GM18873 (cell line): Measurements from ENCODE around the gene POMGNT2.
A peak's percentile ranks its signal among the peaks of the same experiment; 100 is the strongest.

Experiments
- ATAC-seq: cut with Tn5 transposase; IDR thresholded peaks from one replicate; pipeline ENCODE4 v1.9.1; 2021; ENCODE audit warnings: mild to moderate bottlenecking, moderate library complexity, moderate number of reproducible peaks; ENCODE audit not compliant: unreplicated experiment, low FRiP score

POMGNT2 gene

GRCh38 chr3:43105596-43106292 lies at the start of gene POMGNT2:
Gene POMGNT2, minus strand, starts transcription at chr3:43106079. Its CDS starts 24,648 bp downstream, at chr3:43081431.
- peak; percentile 69 for ATAC-seq

GRCh38 chr3:43154980-43155379 lies 49.1 kb upstream of the POMGNT2 start:
- no peak for ATAC-seq

- no peak for ATAC-seq
Observed at GRCh38 chr3:43153216-43154083, 47.6 kb upstream of the POMGNT2 start.

GRCh38 chr3:43152649-43153048 lies 46.8 kb upstream of the POMGNT2 start:
- no peak for ATAC-seq

- no peak for ATAC-seq
Observed at GRCh38 chr3:43148033-43148432, 42.2 kb upstream of the POMGNT2 start.

- ATAC-seq = no peak
Observed at GRCh38 chr3:43146599-43146998, 40.7 kb upstream of the POMGNT2 start.

- no peak for ATAC-seq
Observed at GRCh38 chr3:43144761-43145490, 39.0 kb upstream of the POMGNT2 start.

GRCh38 chr3:43142472-43142871 lies 36.6 kb upstream of the POMGNT2 start:
- ATAC-seq = no peak

GRCh38 chr3:43138488-43139231 lies 32.8 kb upstream of the POMGNT2 start:
- ATAC-seq = no peak

- ATAC-seq = no peak
Observed at GRCh38 chr3:43132870-43133636, 27.2 kb upstream of the POMGNT2 start.

GRCh38 chr3:43132193-43132592 lies 26.3 kb upstream of the POMGNT2 start:
- ATAC-seq = no peak

GRCh38 chr3:43128464-43128863 lies 22.6 kb upstream of the POMGNT2 start:
- no peak for ATAC-seq

- no peak for ATAC-seq
Observed at GRCh38 chr3:43126536-43126935, 20.7 kb upstream of the POMGNT2 start.

GRCh38 chr3:43123895-43124294 lies 18.0 kb upstream of the POMGNT2 start:
- no peak for ATAC-seq

- ATAC-seq = no peak
Observed at GRCh38 chr3:43120937-43121336, 15.1 kb upstream of the POMGNT2 start.

GRCh38 chr3:43117257-43117656 lies 11.4 kb upstream of the POMGNT2 start:
- no peak for ATAC-seq

- no peak for ATAC-seq
Observed at GRCh38 chr3:43113671-43114070, 7.8 kb upstream of the POMGNT2 start.

GRCh38 chr3:43106293-43106628 lies 382 bp upstream of the POMGNT2 start:
- ATAC-seq = no peak

- ATAC-seq = no peak
Observed at GRCh38 chr3:43104660-43105595, 951 bp downstream of the POMGNT2 start.
